Right lung (tissue), 5 donors: ENCODE data around the gene ABHD2. TPM values are rescaled to one million over a fixed set of nuclear protein-coding genes. Genes with fewer than 3 reads are reported as not detected.

ENCODE experiments used
- DNase-seq, 2 donors: peaks; one replicate each; pipeline ENCODE4 v3.0.0-alpha.2; 2013
- polyA plus RNA-seq, 5 donors: library from polyadenylated mRNA; unstranded; fragments of 120-200 nt; gene quantifications; one replicate each; pipeline versions ENCODE4 v1.2.1 to v1.2.3, GENCODE V29; 2013; ENCODE audit warnings: inconsistent platforms in 1 of 5, low replicate concordance in 1 of 5; ENCODE audit not compliant: insufficient read length in 5 of 5, insufficient read depth in 1 of 5

ABHD2 gene
- polyA plus RNA-seq, 5 donors, result 32.4 to 49.5 (median 38.0) TPM

DNA sequence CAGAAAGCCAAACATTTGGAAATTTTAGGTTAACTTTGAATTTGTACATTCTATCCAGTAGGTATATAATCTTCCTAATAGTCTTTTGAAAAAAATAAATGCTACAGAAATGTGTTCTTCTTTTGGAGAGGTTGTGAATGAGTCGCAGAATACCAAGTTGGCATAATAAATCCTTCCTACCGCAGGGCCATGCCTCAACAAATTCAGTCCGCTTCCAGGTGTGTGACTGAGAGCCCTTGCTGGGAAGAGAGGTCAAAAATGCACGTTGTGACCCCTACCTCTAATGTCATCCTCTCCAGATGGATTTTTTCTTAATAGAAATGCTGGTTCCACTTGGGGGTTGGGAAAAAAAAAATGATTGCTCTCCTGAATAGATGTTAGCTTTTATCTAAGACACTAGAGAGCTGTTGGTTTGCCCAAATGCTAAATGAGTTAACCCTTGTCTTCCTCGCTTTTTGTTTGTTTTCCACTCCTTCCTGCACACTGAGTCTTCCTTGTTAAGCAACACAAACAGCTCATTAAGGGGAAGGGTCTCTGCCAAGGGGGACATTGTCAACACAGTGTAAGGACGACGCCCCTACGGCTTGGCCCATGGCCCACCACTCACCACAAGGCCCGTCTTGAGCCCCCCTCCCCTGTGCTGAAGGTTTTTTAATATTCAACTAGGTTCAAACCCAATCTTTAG is 99.2 kb downstream of the ABHD2 start:
- no peak for DNase-seq

DNA sequence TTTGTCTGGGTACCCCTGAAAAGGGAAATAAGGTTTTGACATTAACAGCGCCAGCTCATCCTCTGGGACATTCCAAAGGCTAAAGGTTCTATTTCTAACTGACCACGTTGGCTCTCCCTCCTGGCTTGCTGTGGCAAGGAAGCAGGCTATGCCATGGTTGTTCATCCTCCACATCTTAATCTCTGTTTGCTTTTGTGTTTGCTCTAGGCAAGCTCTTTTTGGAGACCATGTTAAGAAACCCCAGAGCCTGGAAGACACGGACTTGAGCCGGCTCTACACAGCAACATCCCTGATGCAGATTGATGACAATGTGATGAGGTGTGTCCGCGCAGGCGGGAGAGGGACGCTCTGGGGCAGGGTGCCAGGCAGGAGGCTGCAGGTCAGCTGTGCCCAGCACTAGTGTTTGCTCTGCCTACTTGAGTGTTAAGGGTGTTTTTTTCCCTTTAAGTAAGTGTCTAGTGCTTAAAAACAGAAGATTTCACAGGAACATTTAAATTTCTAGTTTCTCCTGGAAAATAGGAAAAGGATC is 99.8 kb downstream of the ABHD2 start:
- DNase-seq, result no peak

DNA sequence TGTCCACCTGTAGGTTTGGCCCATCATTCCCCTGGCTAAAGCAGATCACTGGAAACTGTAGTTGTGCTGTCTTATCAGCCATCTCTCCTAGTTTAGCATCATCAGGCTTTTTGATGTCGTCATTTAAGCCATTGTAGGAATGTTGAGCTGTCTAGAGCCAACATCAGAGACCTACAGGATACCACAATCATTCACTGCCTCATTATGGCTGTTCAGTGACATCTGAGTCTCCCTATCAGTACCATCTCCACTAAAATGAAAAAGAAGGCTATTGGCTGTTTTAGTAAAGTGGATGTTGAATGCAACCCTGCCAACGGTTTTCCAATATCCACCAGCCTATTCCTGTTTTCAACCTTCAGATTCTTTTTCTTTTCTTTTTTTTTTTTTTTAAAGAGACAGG is 103.9 kb downstream of the ABHD2 start:
- DNase-seq, result no peak

DNA sequence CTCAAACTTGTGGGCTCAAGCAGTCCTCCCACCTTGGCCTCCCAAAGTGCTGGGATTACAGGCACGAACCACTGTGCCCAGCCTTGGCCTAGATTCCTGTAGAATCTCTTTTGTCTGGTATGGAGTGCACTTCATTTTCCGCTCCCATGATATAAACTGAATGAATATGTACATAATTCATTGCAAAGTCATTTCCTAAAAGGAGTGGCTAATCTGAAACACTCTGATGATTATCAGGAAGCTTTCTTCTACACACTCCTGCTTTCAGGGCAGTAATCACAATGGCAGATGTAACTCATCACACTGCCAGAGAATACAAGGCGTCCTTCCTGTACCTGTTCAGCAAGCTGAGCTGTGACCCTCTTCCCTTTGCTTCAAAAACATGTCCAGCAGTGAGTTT is 104.5 kb downstream of the ABHD2 start:
- DNase-seq, result no peak

DNA sequence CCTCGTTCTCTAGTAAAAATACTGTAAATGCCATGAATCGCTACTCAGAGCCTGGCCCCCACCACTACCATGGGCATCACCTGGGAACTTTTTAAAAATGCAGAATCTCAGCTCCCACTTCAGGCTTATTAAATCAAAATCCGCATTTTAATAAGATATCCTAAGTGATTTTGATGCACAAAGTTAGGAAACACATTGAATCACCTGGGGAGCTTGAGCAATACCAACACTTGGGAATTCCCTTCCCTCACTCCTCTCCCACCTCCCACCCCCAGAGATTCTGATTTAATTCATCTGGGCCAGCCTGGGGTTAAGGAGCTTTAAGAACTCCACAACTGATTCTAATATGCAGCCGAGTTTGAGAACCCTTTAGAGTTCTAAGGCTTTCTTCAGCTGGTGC is 106.4 kb downstream of the ABHD2 start:
- no peak for DNase-seq

DNA sequence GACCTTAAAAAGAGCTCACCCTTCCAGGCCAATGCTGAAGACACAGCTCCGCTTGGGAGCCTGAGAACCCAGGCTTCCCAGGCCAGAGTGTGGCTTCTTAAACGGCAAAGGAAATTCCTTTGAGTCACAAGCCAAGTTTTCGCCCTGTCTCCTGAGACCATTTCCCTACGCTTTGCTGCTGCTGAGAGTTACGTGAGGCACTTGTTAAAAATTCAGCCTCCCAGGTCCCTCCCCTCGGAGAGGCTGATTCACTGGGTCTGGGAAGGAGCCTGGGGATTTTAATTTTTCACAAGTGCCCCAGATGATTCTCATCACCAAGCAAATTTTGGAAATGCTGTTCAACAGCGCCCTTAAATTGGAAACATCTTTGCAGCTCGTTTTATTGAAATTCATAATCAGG is 107.6 kb downstream of the ABHD2 start:
- no peak for DNase-seq

DNA sequence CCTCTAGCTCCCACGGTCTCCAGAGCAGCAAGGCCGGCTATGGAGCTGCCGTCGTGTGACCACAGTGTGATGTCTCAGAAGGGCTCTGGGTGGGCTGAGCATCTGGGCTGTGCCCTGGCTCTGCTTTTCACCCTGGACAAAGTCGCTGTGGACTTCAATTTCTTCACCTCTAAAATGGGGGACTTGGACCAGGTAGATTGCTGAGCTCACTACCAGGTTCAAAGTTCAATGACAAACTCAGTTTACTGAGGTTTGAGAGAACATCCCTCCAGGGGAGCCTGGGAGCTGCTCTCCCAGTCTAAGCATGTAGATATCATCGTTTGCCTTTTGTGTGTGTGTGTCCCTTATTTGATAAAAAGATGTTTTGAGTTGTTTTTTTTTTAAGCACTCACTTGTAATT is 108.0 kb downstream of the ABHD2 start:
- no peak for DNase-seq

DNA sequence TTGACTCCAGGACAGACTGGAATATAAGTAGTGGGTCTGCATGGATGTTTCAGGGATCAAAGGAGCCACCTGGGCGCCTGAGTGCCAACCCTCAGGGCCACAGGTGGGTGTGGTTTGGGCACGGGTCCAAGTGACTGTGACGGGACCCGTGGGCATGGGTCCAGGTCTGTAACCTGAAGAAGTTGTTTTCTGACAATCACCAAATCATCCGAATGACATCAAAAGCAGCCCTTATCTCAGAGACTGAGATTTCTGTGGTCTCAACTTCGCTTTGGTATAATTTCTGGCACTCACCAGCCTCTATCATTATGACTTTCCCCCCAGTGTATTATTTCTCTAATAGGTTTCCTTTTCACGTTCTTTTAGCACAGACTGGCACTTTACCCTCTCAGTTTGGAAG is 108.7 kb downstream of the ABHD2 start:
- peak in 1 of 2 donors; percentile 18 for DNase-seq

DNA sequence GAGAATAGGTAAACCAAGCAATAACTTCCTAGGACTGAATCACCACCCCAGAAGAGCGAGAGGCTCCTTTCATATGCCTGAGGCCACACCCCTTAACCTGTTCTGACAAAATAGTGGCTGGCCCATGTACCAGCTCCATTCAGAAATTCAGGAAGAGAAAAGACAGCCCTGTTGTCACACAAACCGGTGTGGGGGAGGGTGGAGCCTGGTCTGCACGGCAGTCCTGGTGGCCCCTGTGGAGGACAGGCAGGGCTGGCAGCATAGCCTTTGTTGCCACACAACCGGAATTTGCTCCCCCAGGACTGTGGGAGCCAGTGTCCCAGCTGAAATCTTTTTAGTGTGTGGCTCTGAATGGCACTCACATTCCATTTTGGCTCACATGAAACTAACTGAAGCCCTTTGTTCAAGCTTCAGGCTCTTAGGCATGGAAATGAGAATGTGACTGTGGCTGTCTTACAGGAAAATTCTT is 109.3 kb downstream of the ABHD2 start:
- peak; percentile 26 to 37 for DNase-seq

DNA sequence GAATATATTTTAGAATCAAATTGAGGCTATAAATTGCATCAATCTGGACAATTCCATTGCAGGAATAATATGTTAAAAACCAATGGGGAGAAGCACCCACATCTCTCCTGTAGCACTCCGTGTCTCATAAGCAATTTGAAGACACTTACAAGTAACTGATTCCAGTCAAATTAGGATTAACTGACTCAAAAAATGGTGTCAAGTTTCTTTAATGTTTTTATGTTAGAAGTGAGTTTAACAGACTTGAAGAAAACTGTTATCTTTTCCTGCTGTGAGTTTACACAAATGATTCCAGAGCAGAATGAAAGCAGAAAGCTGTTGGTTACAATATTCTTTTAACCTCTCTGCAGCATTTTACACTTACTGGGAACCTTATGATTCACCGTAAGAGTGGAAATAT is 109.9 kb downstream of the ABHD2 start:
- DNase-seq, result no peak

DNA sequence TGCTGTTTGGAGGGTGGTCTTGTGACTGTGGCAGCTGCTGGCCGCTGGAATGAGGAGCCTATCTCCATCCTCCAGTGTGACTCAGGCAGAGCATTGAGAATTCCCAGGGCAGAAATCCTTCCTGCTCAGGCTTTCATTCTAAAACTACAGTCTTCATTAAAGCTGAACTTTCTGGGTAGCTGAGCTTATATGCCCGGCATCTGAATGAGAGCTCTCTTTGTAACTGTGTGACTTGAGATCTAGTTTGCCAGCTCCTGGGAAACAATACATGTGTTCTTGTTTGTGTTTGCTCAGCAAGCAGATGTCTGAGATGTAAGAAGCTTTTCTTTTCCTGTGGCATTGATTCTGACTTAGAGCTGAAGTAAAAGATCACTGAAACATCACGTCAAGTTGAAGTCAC is 110.7 kb downstream of the ABHD2 start:
- no peak for DNase-seq

DNA sequence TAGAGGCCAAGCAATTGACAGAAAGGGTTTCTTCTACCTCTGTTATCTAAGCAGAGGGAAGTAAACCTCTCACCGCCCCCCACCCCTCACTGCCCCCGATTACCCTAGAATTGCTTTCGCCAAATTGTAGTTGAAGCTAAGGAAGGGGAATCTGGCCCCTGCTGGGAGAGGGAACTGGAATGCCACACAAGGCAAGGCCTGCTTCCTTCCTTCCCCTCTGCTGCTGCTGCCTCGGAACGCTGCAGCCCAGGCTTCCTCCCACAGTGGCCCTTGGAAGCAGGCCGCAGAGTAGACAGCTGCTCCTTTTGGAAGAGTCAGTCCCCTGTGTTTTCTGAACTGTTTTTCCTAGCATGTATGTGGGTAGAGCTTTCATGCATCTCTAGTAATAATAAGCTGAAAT is 111.5 kb downstream of the ABHD2 start:
- no peak for DNase-seq

DNA sequence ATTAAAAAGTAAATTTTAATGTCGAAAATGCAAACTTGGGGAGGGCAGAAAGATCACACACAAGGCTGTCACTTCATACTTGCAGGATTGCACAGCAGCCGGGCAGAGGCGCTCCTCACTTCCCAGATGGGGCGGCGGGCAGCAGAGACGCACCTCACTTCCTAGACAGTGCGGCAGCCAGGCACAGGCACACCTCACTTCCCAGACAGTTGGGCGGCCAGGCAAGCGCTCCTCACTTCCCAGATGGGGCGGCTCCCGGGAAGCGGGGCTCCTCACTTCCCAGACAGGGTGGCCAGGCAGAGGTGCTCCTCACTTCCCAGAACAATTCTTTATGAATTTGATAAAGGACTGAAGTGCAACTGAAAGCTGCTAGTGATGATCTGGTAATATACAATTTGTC is 111.9 kb downstream of the ABHD2 start:
- no peak for DNase-seq

DNA sequence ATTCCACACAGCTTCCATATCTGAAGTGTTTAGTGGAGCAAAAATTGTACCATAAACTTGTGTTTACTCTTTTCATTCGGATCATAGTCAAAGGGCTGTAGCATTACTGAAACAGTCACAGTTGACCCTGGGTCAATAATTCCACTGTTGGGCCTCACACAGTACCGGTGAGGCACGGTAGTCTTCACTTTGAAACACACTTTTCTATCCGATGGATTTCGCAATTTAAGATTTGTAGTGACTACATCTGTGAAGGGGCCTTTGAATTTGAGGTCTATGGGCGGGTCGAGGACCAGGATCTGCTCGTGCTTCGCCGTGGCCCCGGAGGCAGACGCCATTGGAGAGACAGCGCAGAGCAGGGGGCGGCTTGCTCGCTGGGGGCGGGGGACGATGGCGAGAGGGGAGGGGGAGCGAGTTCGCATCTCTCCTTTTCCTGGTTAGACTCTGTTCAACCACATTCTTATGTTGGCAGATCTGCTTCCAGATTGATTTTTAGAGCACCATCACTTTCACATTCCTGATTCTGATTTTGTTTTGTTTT is 113.3 kb downstream of the ABHD2 start:
- DNase-seq, result no peak

DNA sequence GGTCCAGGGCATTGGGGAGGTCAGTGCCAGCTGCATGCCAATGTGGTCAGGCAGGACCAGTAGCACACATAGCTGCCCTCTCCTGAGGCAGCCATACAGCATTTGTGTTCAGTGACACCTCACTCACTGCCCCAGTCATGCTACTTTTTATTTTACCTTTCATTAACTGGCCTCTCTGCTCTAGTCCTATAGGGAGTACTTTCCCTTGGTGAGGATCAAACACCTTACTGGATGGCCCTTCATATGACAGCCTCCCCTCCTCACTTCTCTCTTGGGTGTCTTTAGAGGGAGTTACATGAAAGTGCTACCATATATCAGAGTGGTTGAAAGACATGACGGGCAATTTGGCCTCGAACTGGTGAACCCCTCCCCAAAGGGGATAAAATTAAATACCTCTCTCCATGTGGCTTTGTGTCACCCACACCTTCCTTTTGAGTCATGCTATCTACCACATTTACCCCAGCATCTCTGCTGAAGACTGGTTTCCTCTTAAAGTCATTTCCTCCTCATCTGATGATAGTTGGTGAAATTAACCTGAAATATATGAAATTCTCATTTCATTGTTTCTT is 115.5 kb downstream of the ABHD2 start:
- no peak for DNase-seq

DNA sequence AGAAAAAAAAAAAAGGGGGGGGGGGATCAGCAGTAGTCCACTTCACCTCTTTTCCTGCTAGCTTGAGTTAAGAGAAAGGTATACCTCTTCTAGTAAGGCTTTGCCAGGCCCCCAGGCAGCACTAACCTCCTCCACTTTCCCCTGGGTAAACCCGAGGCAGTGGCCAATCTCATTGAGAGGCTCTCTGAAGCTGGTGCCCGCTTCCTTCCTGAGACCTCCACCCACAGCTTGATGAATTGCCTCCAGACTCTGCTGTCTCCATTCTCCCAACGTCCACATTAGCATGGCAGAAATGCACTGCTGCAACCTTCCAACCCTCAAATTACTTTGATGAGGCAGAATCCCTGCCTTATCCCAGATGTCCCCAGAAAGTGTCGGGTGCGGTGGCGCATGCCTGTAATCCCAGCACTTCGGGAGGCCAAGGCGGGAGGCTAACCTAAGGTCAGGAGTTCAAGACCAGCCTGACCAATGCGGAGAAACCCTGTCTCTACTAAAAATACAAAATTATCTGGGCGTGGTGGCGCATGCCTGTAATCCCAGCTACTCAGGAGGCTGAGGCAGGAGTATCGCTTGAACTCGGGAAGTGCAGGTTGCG is 117.8 kb downstream of the ABHD2 start:
- no peak for DNase-seq

DNA sequence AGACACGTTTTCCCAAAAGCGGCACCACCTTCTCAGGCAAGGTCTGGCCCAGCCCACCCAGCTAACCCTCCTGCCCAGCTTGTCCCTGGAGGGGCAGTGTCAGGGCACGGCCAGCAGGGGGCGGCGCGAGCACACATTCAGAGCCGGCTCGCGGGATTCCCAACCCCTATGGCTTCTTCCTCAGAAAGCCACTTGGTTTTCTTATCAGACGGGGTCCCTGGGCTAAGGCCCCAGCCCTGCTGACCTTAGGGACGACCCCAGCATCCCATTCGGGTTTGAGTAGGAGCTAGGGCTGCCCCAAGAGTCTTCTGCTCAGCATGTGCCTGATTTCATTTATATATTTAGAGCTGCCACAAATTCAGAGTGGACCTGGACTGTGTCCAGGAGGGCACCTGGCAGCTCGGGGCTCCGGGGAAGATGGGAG is 118.7 kb downstream of the ABHD2 start:
- DNase-seq, result peak in 1 of 2 donors; percentile 42

DNA sequence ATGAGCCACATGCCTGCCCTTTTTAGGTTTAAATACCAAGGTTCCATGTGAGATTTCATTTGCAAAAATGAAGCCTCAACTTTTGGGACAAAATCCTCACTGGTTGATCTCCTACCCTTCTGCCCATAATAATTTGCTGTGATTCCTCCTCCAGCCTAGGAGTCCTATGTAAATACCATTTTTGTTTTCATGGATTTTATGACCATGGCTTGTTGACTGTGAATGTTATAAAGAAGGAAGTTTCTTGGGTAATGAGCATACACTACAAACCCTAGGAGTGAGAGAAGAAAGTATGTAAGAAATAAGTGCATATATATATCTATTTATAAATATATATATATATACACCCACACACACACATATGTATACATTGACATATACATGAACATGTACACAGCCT is 120.0 kb downstream of the ABHD2 start:
- no peak for DNase-seq

DNA sequence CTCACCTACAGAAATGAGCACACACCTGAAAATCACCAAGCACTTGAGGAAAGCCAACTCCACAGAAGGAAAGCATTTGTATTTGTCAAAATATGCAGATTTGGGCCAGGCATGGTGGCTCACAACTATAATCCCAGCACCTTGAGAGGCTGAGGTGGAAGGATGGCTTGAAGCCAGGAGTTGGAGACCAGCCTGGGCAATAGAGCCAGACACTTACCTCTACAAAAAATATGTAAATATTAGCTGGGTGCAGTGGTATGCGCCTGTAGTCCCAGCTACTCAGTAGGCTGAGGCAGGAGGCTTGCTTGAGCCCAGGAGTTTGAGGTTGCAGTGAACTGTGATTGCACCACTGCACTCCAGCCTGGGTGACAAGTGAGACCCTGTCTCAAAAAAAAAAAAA is 120.8 kb downstream of the ABHD2 start:
- no peak for DNase-seq

DNA sequence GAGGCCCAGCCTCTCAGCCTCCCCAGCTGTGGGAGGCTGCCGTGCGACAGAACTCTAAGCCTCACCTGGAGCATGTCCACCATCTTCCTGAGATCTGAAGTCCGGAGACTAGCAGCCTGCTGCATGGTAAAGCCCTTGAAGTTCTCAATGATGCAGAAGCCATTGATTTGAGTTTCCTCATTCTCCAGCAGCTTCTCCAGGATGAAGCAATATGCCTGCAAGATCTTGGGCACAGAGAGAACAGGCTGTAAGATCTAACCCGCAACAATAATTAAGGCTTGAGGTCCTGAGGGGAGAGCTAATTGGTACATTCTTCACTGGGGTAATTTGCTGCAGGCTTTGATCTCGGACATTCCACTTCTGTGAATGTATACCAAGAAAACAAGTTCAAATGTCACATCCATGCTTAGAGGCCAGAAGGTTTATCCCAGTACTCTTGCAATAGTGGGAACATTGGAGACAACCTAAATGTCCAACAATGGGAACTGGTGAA is 123.5 kb downstream of the ABHD2 start:
- no peak for DNase-seq

DNA sequence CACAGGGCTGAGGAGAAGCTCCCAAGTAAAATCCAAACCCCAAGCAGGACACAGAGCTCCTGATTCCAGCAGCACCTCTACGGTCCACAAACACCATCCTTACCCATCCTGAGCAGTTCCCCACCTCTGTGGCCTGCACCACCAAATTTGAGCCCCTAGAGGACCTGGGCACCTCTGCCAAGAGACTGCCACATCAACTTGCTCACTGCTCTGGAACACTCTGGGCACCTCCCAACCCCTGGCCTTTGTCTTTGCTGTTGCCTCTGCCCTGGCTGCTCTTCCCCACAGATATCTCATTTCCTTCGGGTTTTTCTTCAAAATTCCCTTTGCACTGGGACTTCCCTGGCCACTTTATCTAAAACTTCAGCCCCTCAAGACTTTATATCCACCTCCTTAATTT is 127.4 kb downstream of the ABHD2 start:
- no peak for DNase-seq

DNA sequence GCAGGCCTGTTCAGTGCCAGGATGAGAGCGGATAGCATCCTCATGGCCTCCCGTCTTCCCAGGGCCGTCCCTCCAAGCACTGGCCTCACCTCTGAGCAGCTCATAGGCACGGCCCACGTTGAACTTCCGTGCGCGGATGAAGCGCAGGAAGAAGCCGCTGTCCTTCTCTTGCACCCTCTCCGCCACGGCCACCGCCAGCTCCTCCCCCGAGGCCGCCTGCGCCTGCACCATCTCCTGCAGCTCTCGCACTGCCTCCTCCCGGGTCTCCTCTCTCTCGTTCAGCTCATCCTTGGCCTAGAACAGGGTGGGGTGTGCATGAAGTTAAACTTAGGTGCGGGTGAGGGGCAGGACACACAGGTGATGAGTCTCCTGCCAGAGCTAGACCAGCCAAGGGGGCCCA is 128.8 kb downstream of the ABHD2 start:
- no peak for DNase-seq
